ENCODE data around the gene COL16A1.

Gene COL16A1

DNA sequence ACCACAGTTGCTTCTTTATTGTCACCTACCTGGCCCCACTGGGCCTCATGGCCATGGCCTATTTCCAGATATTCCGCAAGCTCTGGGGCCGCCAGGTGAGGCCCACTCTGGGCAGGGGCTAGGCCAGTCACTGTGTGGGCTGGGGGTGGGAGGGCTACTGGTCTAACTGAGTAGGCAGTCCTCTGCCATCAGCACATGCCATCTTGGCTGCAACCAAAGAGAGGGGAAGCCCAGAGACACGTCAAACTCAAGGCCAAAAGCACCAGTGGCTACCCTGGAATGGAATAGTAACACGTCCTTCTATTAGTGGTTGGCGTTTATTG is 82.4 kb downstream of the COL16A1 start:
- no peak for DNase-seq

DNA sequence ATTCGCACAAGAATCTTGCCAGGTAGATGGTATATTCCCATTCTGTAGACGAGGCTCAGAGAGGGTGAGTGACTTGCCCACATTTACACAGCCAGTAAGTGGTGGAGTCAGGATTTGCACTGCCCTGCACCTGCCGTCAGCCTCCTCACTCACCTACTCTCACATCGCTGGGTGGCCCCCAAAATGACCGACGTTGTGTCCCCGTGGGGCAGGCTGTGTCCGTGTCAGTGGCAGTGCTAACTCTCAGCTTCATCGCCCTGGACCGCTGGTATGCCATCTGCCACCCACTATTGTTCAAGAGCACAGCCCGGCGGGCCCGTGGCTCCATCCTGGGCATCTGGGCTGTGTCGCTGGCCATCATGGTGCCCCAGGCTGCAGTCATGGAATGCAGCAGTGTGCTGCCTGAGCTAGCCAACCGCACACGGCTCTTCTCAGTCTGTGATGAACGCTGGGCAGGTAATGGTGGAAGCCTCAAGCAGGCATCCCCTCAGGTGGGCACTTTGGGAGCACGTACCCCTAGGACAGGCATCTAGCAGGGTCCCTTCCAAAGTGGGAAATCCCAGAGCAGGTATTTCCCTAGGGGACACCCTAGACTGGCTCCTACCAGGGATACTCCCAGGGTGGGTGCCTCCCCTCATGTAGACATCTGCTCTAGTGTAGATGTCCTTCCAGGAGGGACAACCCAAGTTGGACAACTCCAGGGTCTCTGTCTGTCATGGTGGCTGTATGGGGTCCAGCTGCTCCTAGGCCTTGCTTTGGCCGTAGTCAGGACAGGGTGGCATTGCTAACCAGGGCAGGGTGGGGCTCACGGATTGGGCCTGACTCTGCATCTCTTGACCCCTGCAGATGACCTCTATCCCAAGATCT is 83.0 kb downstream of the COL16A1 start:
- DNase-seq = no peak

DNA sequence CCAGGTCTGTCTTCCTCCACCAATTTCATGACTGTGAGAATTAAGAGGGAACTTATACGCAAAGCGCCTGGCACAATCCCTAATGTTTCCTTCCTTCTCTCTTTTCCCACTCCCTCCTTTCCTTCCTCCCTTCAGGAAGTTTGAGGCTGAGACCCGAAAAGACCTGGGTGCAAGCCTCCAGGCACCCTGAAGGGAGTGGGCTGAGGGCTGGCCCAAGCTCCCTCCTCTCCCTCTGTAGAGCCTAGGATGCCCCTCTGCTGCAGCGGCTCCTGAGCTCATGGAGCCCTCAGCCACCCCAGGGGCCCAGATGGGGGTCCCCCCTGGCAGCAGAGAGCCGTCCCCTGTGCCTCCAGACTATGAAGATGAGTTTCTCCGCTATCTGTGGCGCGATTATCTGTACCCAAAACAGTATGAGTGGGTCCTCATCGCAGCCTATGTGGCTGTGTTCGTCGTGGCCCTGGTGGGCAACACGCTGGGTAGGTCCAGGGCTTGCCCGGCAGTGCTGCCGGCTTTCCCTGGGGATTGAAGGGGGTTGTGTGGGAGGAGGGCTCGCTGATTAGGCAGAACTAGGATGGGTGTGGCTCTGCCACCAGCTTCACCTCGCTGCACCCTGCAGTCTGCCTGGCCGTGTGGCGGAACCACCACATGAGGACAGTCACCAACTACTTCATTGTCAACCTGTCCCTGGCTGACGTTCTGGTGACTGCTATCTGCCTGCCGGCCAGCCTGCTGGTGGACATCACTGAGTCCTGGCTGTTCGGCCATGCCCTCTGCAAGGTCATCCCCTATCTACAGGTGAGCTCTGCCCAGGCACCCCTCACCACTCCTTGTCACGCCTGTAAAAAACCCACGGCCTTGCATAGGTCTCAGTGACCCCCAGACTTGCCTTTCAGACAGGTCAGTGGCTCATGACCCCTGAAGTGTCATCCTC is 84.6 kb downstream of the COL16A1 start:
- DNase-seq = no peak

DNA sequence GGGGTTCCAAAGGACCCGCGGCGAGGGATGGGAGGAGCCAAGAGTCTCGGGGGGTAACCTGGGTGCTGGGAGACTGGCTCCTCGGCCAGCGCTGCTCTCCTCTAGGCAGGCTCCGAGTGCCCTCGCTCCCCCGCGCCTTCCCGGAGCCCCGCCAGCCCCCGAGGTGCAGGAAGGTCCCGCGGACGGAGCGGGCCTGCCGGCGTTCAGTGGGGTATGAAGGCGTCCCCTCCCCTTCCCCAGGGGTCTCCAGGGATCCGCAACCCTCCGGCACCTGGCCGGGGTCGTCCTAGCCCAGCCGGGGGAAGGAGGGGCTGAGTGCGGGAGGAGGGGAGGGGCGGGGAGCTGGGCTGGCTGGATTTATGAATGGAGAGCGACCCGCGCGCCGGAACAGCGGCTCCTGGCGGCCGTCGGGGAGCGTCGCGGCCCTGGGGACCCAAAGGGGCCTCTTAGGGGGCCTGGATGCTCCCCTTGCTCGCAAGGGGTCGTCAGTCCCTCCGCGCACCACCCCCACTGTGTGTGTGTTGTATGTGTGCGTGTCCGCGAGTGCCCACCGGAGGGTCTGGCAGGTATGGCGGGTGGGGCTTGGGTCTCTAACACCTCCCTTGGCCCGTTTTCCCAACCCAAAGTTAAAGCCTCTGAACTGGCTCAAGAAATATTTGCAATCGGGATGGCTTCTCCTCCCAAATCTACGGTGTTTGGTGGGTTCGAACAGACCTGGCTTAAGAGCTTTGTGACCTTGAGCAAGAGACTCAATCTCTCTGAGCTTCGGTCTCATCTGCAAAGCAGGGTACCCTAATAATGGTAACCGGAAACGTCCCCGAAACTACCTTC is 85.7 kb downstream of the COL16A1 start:
- peak; percentile 7 for DNase-seq

DNA sequence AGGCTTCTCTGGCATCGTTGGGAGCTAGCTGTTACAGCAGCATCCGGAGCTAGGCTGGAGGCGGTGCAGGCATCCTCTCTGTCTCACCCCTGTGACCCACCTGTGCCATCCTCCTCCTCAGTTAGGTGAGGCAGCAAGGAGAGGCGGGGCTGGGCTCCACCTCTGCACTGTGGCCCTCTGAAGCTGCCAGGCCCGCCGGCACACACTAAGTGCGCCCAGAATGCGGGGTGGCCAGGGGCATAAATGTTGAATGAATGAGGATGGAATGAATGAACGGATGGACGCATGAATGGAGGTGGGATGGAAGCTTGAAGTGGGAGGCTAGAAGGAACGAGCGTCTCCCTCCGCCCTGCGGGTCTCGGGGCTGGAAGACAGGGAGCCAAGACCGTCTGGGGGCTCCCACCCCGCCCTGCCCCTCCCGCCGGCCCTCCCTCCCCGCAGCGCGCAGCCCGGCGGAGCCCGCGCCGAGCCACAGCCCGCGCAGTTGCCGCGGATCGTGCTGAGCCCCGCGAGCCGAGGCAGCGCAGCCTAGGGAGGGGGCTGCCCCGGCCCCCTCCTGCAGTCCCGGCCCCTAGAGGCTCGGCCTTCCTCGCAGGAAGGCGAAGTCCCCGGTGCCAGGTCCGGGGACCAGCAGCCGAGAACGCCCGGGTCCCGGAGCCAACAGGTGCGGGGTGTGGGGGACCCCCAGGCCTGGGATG is 86.5 kb downstream of the COL16A1 start, which contains the start of gene HCRTR1:
HCRTR1 (plus strand) TSS at position 472 of the 698 bp plus-strand sequence. CDS start 1,504 bp downstream, outside the sequence.
- no peak for DNase-seq

DNA sequence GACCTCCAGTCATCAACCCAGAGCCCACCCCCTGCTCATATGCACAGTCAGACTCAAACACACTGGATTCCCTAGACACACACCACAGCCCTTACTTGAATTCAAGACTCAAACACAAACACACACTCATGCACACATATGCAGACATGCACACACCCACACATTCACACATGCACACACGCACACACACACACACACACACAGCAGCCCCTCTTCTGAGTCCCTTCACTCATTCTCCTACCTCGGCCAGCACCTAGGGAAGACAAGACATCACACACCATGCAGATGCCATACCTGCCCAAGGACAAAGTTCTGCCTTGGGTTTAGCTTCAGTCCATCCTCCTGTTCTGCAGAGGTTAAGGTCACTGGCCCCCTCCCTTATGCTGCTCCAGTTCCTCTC is 87.9 kb downstream of the COL16A1 start:
- DNase-seq = no peak

DNA sequence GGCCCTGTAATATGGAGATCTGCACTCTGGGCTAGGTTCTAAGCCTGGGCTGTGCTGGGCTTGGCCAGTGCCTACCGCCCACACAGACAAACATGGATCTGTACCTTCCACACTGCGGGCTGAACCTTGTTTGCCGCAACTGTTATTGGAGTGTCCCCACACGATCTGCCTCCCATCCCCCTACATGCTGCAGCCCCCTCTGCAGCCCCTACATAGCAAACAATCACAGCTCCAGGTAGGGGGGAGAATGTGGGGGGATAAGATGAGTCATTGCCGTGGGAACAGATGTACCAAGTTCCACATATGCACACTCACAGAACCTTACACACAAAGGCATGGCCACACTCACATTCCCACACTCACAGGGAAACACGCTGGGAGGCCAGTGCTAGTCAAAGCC is 88.4 kb downstream of the COL16A1 start:
- DNase-seq = no peak

DNA sequence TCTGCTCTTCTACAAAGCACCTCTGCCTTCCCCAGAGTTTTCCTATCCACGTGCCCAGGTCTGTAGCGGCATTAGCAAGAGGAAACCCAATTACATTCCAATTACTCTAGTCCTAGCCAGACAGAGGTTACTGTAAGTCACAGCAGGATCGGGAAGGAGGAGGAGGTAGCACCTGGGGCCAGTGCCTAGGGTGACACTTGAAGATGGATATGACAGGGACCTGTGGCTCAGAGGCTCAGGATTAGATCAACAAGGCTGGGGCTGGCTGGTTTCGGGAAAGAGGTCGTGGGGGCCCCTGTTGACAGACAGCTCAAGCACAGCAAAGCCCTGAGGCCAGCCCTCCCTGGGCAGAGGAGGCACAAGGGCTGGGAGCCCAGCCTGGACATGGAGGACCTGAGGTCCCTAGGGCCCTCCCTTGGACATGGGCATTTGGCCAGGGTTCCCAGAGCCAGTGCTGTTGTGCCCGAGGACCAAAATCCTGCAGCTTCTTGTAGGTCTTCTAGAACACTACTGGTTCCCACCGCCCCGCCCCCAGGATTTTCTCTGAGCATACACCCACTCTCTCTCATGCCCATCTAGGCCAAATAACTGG is 89.3 kb downstream of the COL16A1 start:
- DNase-seq = no peak

DNA sequence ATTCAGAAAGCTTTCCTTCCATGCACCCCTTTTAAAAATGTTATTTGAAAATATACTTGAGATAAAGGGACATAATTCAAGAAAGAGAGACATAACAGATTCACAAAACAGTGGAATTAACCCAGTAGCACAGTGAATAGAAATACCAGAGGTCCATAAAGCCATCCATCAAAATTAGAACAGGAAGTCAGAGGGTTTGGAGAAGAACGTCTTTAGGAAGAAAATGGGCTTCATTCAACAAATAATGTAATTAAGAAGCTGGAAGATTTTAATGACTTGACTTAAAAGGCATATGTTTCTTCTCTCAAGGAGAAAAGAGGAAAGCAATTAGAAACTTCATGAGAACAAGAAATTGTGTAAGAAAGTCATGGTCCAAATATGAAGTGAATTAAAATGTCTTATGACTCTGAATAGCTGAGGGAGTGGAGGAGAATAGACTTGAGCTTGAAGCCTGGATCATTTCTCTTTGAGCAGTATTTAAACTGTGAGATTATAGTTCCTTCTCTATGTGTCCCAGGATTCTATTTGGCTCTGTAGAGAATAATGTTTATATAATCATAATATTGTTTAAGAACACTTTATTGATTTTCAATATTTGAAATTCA is 94.2 kb downstream of the COL16A1 start:
- DNase-seq = no peak

DNA sequence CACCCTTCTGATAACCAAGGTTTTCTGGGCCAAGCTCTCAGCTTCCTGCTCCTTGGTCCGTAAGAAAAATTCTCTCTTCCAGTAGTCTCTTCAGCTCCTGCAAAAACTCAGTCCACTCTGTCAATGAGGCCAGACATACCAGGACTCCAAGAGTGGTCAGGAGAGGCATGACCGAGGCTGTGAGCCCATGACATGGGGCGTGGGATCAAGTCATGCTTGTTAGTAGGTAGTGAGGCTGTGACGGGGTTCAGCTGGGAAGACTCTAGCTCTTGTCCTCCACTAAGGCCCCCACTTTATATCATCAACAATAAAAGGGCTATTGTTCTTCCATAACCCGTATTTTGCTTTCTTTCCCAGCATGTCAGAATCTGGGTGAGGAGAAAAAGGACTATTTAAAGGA is 96.5 kb downstream of the COL16A1 start:
- DNase-seq = no peak

DNA sequence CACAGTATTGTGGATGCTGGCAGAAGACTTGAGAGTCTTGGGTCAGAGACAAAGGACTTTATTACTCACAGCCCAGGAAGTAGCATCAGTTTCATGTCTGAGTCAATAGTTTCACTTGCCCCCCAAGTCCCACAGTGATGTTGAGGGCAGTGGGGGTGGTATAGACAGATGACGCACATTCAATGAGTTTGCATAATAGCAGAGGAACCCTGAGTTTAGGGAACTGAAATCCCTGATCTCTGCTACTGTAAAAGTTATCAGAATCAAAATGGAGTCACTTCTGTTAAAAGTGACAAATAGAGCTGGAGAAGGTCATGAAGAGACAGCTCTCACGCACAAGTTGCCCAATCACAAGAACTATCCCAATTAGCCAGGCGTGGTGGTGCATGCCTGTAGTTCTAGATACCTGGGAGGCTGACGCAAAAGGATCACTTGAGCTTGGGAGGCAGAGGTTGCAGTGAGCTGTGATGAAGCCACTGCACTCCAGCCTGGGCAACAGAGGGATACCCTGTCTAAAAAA is 97.8 kb downstream of the COL16A1 start:
- DNase-seq = no peak
